Measurements from ENCODE around the gene VWA3B. TPM values are rescaled to one million over a fixed set of nuclear protein-coding genes. Genes with fewer than 3 reads are reported as not detected.

The VWA3B gene
- polyA plus RNA-seq, 2 of the 4 experiments (the other 2 are of a cell fraction), result not detected

- TF ChIP-seq REST (IDR thresholded peaks at IDR 0.05) (no peak), HOXA7 (CRISPR knock-in tag; IDR thresholded peaks at IDR 0.05) (no peak), HOXB13 (CRISPR knock-in tag; IDR thresholded peaks at IDR 0.05; ENCODE audit: low read depth) (no peak), RFX5 (IDR thresholded peaks at IDR 0.05) (no peak), HMGXB4 (CRISPR knock-in tag; IDR thresholded peaks at IDR 0.05; ENCODE audit: borderline replicate concordance) (no peak), GATA3 (IDR thresholded peaks at IDR 0.05; ENCODE audit: borderline replicate concordance) (no peak), CHD2 (IDR thresholded peaks at IDR 0.05; ENCODE audit: low read length, partially characterized antibody) (no peak)
Observed at GRCh38 chr2:98067160-98067559, 19.8 kb upstream of the VWA3B start (continued).

GRCh38 chr2:98070081-98070480 is 16.9 kb upstream of the VWA3B start:
- ChIA-PET POLR2A (no interaction called here), CTCF (no interaction called here)
- no peak for FAIRE-seq
- no peak for DNase-seq (ENCODE audit: low read depth in 1 of 2, low spot score in 1 of 2)
- no peak overlapping the region for H3K4me3 ChIP-seq
- H3K4me2 ChIP-seq, result no peak overlapping the region
- ATAC-seq, result no peak
- H3K4me1 ChIP-seq, result no peaks in the 10 kb centered on the region
- WGBS (ENCODE audit: missing lambda C conversion rate), result 55% methylated on average over 11 of the region's 11 CpGs
- H3K9me3 ChIP-seq, result no peaks in the 10 kb centered on the region; the same call in 2 of the 3 replicates
- no peak overlapping the region for H3K27ac ChIP-seq
- TF ChIP-seq FOXS1 (CRISPR knock-in tag; IDR thresholded peaks at IDR 0.05) (no peak), HEYL (CRISPR knock-in tag; IDR thresholded peaks at IDR 0.05) (no peak)

GRCh38 chr2:98072442-98072841 is 14.5 kb upstream of the VWA3B start:
- Histone ChIP-seq H3K4me1 (no peaks in the 10 kb centered on the region), H3K4me3 (no peak overlapping the region), H3K4me2 (no peak overlapping the region), H3K27ac (no peak overlapping the region), H3K9me3 (no peaks in the 10 kb centered on the region; the same call in 2 of the 3 replicates)
- WGBS (ENCODE audit: missing lambda C conversion rate), result 65% methylated on average over 7 of the region's 7 CpGs
- no peak for ATAC-seq
- TF ChIP-seq HMGXB4 (CRISPR knock-in tag; IDR thresholded peaks at IDR 0.05; ENCODE audit: borderline replicate concordance), result no peak
- TF ChIP-seq BCL3 (IDR thresholded peaks at IDR 0.05), result no peak
- TF ChIP-seq PBX3 (IDR thresholded peaks at IDR 0.05), result no peak
- no peak for TF ChIP-seq MAZ (IDR thresholded peaks at IDR 0.05; ENCODE audit: borderline replicate concordance, low read depth, low read length)
- TF ChIP-seq CBX2 (IDR thresholded peaks at IDR 0.05; ENCODE audit: borderline replicate concordance, low read depth), result no peak
- no peak for TF ChIP-seq ATOH8 (CRISPR knock-in tag; IDR thresholded peaks at IDR 0.05; ENCODE audit: low read depth)
- no peak for TF ChIP-seq ZSCAN20 (CRISPR knock-in tag; IDR thresholded peaks at IDR 0.05)
- no peak for TF ChIP-seq FOSB (CRISPR knock-in tag; IDR thresholded peaks at IDR 0.05)
- TF ChIP-seq HOXA7 (CRISPR knock-in tag; IDR thresholded peaks at IDR 0.05), result no peak
- no peak for TF ChIP-seq E2F6 (IDR thresholded peaks at IDR 0.05; ENCODE audit: borderline replicate concordance, low read depth)
- no peak for TF ChIP-seq PHF8 (IDR thresholded peaks at IDR 0.05; ENCODE audit: borderline replicate concordance, low read depth)
- no peak for TF ChIP-seq HDAC2 (IDR thresholded peaks at IDR 0.05)
- no peak for TF ChIP-seq CEBPB (IDR thresholded peaks at IDR 0.05)
- TF ChIP-seq RNF2 (IDR thresholded peaks at IDR 0.05; ENCODE audit: borderline replicate concordance, low read depth), result no peak
- no peak for TF ChIP-seq JUNB (IDR thresholded peaks at IDR 0.05)
- TF ChIP-seq EHMT2 (IDR thresholded peaks at IDR 0.05; ENCODE audit: low read depth), result no peak
- no peak for TF ChIP-seq CHD2 (IDR thresholded peaks at IDR 0.05; ENCODE audit: low read length, partially characterized antibody)
- TF ChIP-seq BHLHE40 (IDR thresholded peaks at IDR 0.05; ENCODE audit: low read depth, low read length), result no peak
- CTCF ChIA-PET, result interaction anchor here (0.9 kb wide), 1 partner anchor 15 kb away, joined by 3 read pairs; the partner anchor contains the start of gene VWA3B
- DNase-seq (ENCODE audit: low read depth in 1 of 2, low spot score in 1 of 2), result no peak
- no peak for FAIRE-seq
- POLR2A ChIA-PET, result no interaction called here
